Lung (tissue), 12 donors: ENCODE measurements around the gene CCDC85C. TPM values are rescaled to one million over a fixed set of nuclear protein-coding genes. Genes with fewer than 3 reads are reported as not detected.
A peak's percentile ranks its signal among the peaks of the same experiment; 100 is the strongest.

Experiments
- ATAC-seq: fragments of 200-7000 bp; cut with Tn5 transposase; one replicate; pipeline ENCODE4 v1.9.1; 2020; ENCODE audit warnings: moderate number of reproducible peaks; ENCODE audit not compliant: insufficient read depth, low FRiP score
- DNase-seq, 3 donors: peaks; one replicate each; pipeline ENCODE4 v3.0.0-alpha.2; 2013 to 2017
- H3K27ac ChIP-seq, 2 donors: one replicate each; pipeline ENCODE4 v1.5.1; 2013; ENCODE audit warnings: mild to moderate bottlenecking in 2 of 2, moderate library complexity in 2 of 2, control low read depth in 1 of 2, inconsistent platforms in 1 of 2, low read depth in 1 of 2, low read length in 1 of 2
- H3K27me3 ChIP-seq, 3 donors: one replicate each; pipeline ENCODE4 v1.5.1; 2013; ENCODE audit warnings: low read length in 2 of 3; ENCODE audit not compliant: control insufficient read depth in 3 of 3, insufficient read depth in 3 of 3
- H3K36me3 ChIP-seq, 4 donors: one replicate each; pipeline ENCODE4 v1.5.1; 2013; ENCODE audit warnings: low read length in 4 of 4, mild to moderate bottlenecking in 1 of 4, moderate library complexity in 1 of 4; ENCODE audit not compliant: control insufficient read depth in 4 of 4, insufficient read depth in 4 of 4
- H3K4me1 ChIP-seq, 5 donors: one replicate each; pipeline ENCODE4 v1.5.1; 2013; ENCODE audit warnings: low read length in 5 of 5, mild to moderate bottlenecking in 2 of 5, moderate library complexity in 1 of 5; ENCODE audit not compliant: control insufficient read depth in 5 of 5, insufficient read depth in 5 of 5
- H3K4me3 ChIP-seq: one replicate; pipeline ENCODE4 v1.5.1; 2013; ENCODE audit warnings: mild to moderate bottlenecking, control low read depth, moderate library complexity
- H3K9ac ChIP-seq, 2 donors: one replicate each; pipeline ENCODE4 v1.5.1; 2013; ENCODE audit warnings: low read length in 2 of 2, control low read depth in 1 of 2; ENCODE audit not compliant: insufficient read depth in 1 of 2
- H3K9me3 ChIP-seq, 4 donors: one replicate each; pipeline ENCODE4 v1.5.1; 2013; ENCODE audit warnings: low read length in 3 of 4, mild to moderate bottlenecking in 1 of 4, moderate library complexity in 1 of 4; ENCODE audit not compliant: control insufficient read depth in 4 of 4, insufficient read depth in 3 of 4
- CTCF ChIP-seq: IDR thresholded peaks from 2 replicates; pipeline ENCODE4 v1.5.1; 2012; ENCODE audit warnings: mild to moderate bottlenecking; ENCODE audit errors: control extremely low read depth, extremely low read depth
- WGBS, 2 donors: extraction: QIAGEN DNeasy Blood & Tissue Kit; methylation state at CpG; one replicate each; pipeline ENCODE4 v1.1.7; 2013; 5-methylcytosine and 5-hydroxymethylcytosine counted together
- polyA plus RNA-seq, 2 donors: library from polyadenylated mRNA; stranded (reverse); fragments of 200-250 nt; gene quantifications; one replicate each; pipeline ENCODE4 v1.2.1, GENCODE V29; 2013
- total RNA-seq, 2 donors: library from RNA; depleted of rRNA in 1 of 2; stranded (reverse); fragments of >200 nt in 1 of 2; gene quantifications; one replicate each; pipeline ENCODE4 v1.2.1, GENCODE V29; 2014 to 2021
- donor health status: control.
- donor health status: control.
- donor health status: Bipolar disorder and iron deficiency.
- donor health status: healthy.
- donor health status: DM: yes; HTN: yes; CAD: no.

Gene CCDC85C
- total and polyA plus RNA-seq, 4 donors = 2.8 to 19.8 (median 17.6) TPM

DNA sequence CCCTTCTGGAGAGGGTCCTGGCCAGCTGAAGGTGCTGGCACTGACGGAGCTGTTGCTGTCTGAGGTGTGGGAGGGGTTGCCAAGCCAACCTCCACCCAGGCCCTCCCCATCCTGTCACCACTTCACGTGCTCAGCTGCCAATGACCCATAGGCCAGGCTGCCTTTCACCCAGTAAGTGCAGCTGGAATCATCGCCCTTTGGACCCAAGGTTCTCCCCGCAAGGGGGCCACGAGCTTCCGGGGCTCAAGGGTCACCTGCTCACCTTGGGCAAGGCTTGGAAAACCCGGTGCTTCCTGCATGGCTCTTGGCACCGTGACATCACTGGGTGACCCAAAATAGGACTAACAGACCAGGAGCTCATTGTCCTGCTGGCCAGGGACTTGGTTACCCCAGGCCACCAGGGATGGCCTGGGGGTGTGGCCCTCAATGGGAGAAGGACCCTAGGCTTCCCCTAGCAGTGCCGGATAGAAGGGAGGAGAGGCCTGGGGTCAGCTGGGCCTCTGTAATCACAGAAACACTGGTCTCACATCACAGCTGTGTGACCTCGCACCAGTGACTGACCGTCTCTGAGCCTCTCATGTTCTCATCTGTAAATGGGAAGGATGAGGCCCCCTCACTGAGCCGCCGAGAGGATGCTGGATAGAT is 51.3 kb downstream of the CCDC85C start:
- Histone ChIP-seq H3K27ac (peak overlapping the region in 1 of 2 donors; percentile 14), H3K4me3 (no peak overlapping the region), H3K9me3 (no peaks in the 10 kb centered on the region), H3K36me3 (no peaks in the 10 kb centered on the region), H3K27me3 (no peaks in the 10 kb centered on the region), H3K4me1 (peaks cover 0 to 9% (median 0%) of the 10 kb centered on the region in 5 donors), H3K9ac (no peak overlapping the region)
- no peak for ATAC-seq
- no peak for TF ChIP-seq CTCF
- WGBS, 2 donors = 71 to 81% methylated on average over 12 to 13 of the region's 13 CpGs
- no peak for DNase-seq

DNA sequence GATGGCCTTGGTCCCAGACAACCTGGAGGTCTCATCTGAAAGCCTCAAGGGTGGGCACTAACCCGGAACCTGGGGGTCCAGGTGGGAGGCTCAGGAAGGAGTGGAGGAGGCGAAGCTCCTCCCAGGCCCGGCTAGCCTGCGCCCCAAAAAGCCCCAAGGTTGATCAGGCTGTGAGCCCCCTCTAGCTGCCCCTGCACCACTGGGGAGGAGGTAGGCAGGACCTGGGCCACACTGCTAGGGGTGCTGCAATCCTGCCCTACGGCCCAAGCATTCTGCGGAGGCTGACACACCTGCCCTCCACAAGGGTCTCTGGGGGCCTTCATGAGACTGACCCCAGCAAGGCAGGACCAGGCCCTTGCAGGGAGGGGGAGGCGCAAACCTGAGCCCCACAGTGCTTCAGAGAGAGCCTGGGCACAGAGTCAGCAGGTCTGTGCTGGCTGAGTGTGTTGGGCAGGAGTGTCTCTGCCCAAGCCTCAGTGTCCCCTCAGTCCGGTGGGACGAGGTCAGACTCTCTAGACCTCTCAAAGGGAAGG is 51.9 kb downstream of the CCDC85C start:
- DNase-seq = no peak
- Histone ChIP-seq H3K9me3 (no peaks in the 10 kb centered on the region), H3K4me1 (peaks cover 0 to 9% (median 0%) of the 10 kb centered on the region in 5 donors), H3K9ac (no peak overlapping the region), H3K4me3 (no peak overlapping the region), H3K36me3 (no peaks in the 10 kb centered on the region), H3K27me3 (no peaks in the 10 kb centered on the region), H3K27ac (no peak overlapping the region)
- no peak for TF ChIP-seq CTCF
- 80 to 86% methylated on average over 9 of the region's 9 CpGs for WGBS, 2 donors
- ATAC-seq = no peak

- Histone ChIP-seq H3K9me3 (no peaks in the 10 kb centered on the region), H3K9ac (no peak overlapping the region), H3K36me3 (no peaks in the 10 kb centered on the region), H3K4me1 (peaks cover 0 to 11% (median 0%) of the 10 kb centered on the region in 5 donors), H3K4me3 (no peak overlapping the region), H3K27me3 (no peaks in the 10 kb centered on the region), H3K27ac (no peak overlapping the region)
- no peak for TF ChIP-seq CTCF
- DNase-seq = no peak
- 75 to 82% methylated on average over 11 of the region's 11 CpGs for WGBS, 2 donors
- ATAC-seq = no peak
Measured at GRCh38 chr14:99551034-99551922, 52.7 kb downstream of the CCDC85C start.
